ENCODE data around the gene SKI.
"Not testable (repeated sequence)": the region's sequence is repeated elsewhere in the genome, so short reads cannot be mapped to it uniquely, and the experiment has no call there.

The SKI gene

GRCh38 chr1:2279817-2280216 is 51.7 kb downstream of the SKI start:
- no peak for DNase-seq

GRCh38 chr1:2282556-2283270 is 54.6 kb downstream of the SKI start:
- DNase-seq = no peak

- no peak for DNase-seq
These were observed 55.4 kb downstream of the SKI start for GRCh38 chr1:2283371-2283990.

- no peak for DNase-seq
These were observed 56.1 kb downstream of the SKI start for GRCh38 chr1:2283991-2284895.

GRCh38 chr1:2284932-2285331 is 56.8 kb downstream of the SKI start:
- DNase-seq = no peak

GRCh38 chr1:2286923-2287322 is 58.8 kb downstream of the SKI start:
- no peak for DNase-seq

- no peak for DNase-seq
These were observed 59.5 kb downstream of the SKI start for GRCh38 chr1:2287649-2288048.

GRCh38 chr1:2288311-2288710 is 60.2 kb downstream of the SKI start:
- no peak for DNase-seq

GRCh38 chr1:2288816-2289536 is 60.9 kb downstream of the SKI start:
- DNase-seq = no peak

- DNase-seq = no peak
These were observed 61.5 kb downstream of the SKI start for GRCh38 chr1:2289607-2290006.

- DNase-seq = no peak
These were observed 62.1 kb downstream of the SKI start for GRCh38 chr1:2290171-2290578.

- peak; percentile 93 for DNase-seq
These were observed 62.7 kb downstream of the SKI start for GRCh38 chr1:2290595-2291510.

GRCh38 chr1:2291577-2291976 is 63.5 kb downstream of the SKI start:
- DNase-seq = no peak

- no peak for DNase-seq
These were observed 64.8 kb downstream of the SKI start for GRCh38 chr1:2292725-2293450.

- no peak for DNase-seq
These were observed 66.1 kb downstream of the SKI start for GRCh38 chr1:2294033-2294724.

- DNase-seq = no peak
These were observed 66.6 kb downstream of the SKI start for GRCh38 chr1:2294725-2295078.

- DNase-seq = no peak
These were observed 67.4 kb downstream of the SKI start for GRCh38 chr1:2295526-2295925.

- not testable (repeated sequence) for DNase-seq
These were observed 68.1 kb downstream of the SKI start for GRCh38 chr1:2296211-2296610.

GRCh38 chr1:2296614-2297013 is 68.5 kb downstream of the SKI start:
- no peak for DNase-seq

- no peak for DNase-seq
These were observed 69.3 kb downstream of the SKI start for GRCh38 chr1:2297246-2298011.
